ENCODE data around the gene FOXL2. TPM values are rescaled to one million over a fixed set of nuclear protein-coding genes. Genes with fewer than 3 reads are reported as not detected.
A peak's percentile ranks its signal among the peaks of the same experiment; 100 is the strongest.

Gene FOXL2
- total and polyA plus RNA-seq, 2 of the 13 experiments (the other 11 are each of a cell fraction or from before 2014, with no cell fraction given), result not detected

DNA sequence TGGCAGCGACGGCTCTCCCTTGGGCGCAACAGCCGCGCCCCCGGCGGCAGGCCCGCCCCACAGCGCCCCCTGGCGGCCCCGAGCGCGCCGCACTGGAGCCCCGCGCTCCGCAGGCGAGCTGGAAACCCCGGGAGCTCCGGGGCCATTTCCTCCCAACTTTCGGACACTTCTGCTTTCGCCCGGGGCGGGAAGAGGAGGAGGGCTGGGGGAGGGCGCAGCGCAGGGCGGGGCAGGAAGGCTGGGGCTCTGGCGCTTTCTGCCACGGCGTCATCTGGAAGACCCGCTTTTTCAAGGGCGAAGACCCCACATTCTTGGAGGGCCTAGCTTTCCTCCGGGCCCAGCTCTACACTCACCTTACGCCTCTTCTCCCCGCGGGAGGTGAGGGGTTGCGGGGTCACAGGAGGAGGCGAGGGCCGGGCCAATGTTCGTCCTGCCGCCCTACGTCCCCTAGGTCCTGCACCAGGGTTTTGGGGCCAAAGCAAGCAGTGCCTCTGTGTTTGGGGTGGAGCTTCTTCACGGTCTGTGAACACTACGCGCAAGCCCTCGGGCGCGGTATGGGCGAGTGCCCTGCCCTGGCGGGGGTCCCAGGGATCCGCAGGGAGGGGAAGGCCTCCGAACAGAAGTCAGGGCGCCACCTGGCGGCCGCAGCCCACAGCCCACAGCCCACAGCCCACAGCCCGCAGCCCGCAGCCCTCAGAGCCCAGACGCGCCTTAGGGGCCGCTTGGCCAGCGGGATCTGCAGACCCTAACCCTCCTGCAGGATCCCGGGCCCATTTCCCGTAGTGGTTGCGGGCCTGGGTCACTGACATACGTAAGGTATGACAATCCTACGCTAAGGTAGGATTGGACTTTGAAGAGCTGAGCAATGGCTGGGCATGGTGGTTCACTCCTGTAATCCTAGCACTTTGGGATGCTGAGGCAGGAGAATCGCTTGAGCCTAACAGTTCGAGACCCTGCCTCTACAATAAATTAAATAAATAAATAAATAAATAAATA lies 31.1 kb downstream of the FOXL2 start (continued):
- TF ChIP-seq ZNF780A (CRISPR knock-in tag; IDR thresholded peaks at IDR 0.05) (no peak), ZBTB8A (CRISPR knock-in tag; IDR thresholded peaks at IDR 0.05; ENCODE audit: borderline replicate concordance, low read depth) (no peak), GATAD2A (CRISPR knock-in tag; IDR thresholded peaks at IDR 0.05) (peak; percentile 47; the same call in 1 of the 2 replicates), ZNF570 (CRISPR knock-in tag; IDR thresholded peaks at IDR 0.05; ENCODE audit: borderline replicate concordance) (no peak), ZNF619 (CRISPR knock-in tag; IDR thresholded peaks at IDR 0.05) (no peak), ZBTB42 (CRISPR knock-in tag; IDR thresholded peaks at IDR 0.05) (0 out of 2 replicates have a peak, but pooled peaks have one; percentile 40), ATF7 (IDR thresholded peaks at IDR 0.05) (no peak), ATF7 (CRISPR knock-in tag; IDR thresholded peaks at IDR 0.05) (no peak), KDM2A (CRISPR knock-in tag; IDR thresholded peaks at IDR 0.05; ENCODE audit: borderline replicate concordance, low read depth) (peak; percentile 76; the same call in 1 of the 2 replicates), ZBTB1 (CRISPR knock-in tag; IDR thresholded peaks at IDR 0.05; ENCODE audit: borderline replicate concordance) (no peak), ZFP36L1 (CRISPR knock-in tag; IDR thresholded peaks at IDR 0.05) (no peak), GPN1 (CRISPR knock-in tag; IDR thresholded peaks at IDR 0.05; ENCODE audit: borderline replicate concordance) (no peak), ARNT (IDR thresholded peaks at IDR 0.05) (no peak), NR3C1 (CRISPR knock-in tag; IDR thresholded peaks at IDR 0.05) (no peak), HHEX (CRISPR knock-in tag; IDR thresholded peaks at IDR 0.05) (no peak), TBX3 (IDR thresholded peaks at IDR 0.05; ENCODE audit: borderline replicate concordance) (no peak), CBX1 (IDR thresholded peaks at IDR 0.05; ENCODE audit: low read depth) (no peak), KDM5B (CRISPR knock-in tag; IDR thresholded peaks at IDR 0.05; ENCODE audit: borderline replicate concordance) (no peak), ZNF569 (CRISPR knock-in tag; IDR thresholded peaks at IDR 0.05; ENCODE audit: borderline replicate concordance) (no peak), ZNF83 (CRISPR knock-in tag; IDR thresholded peaks at IDR 0.05; ENCODE audit: borderline replicate concordance) (no peak), ADNP (CRISPR knock-in tag; IDR thresholded peaks at IDR 0.05) (no peak)
- TF ChIP-seq, protein P1, sequence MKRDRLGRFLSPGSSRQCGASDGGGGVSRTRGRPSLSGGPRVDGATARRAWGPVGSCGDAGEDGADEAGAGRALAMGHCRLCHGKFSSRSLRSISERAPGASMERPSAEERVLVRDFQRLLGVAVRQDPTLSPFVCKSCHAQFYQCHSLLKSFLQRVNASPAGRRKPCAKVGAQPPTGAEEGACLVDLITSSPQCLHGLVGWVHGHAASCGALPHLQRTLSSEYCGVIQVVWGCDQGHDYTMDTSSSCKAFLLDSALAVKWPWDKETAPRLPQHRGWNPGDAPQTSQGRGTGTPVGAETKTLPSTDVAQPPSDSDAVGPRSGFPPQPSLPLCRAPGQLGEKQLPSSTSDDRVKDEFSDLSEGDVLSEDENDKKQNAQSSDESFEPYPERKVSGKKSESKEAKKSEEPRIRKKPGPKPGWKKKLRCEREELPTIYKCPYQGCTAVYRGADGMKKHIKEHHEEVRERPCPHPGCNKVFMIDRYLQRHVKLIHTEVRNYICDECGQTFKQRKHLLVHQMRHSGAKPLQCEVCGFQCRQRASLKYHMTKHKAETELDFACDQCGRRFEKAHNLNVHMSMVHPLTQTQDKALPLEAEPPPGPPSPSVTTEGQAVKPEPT (CRISPR knock-in tag; IDR thresholded peaks at IDR 0.05; ENCODE audit: low read depth), result 0 out of 2 replicates have a peak, but pooled peaks have one; percentile 24
- TF ChIP-seq, protein P2, sequence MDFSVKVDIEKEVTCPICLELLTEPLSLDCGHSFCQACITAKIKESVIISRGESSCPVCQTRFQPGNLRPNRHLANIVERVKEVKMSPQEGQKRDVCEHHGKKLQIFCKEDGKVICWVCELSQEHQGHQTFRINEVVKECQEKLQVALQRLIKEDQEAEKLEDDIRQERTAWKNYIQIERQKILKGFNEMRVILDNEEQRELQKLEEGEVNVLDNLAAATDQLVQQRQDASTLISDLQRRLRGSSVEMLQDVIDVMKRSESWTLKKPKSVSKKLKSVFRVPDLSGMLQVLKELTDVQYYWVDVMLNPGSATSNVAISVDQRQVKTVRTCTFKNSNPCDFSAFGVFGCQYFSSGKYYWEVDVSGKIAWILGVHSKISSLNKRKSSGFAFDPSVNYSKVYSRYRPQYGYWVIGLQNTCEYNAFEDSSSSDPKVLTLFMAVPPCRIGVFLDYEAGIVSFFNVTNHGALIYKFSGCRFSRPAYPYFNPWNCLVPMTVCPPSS (IDR thresholded peaks at IDR 0.05), result no peak
- TF ChIP-seq, protein P3, sequence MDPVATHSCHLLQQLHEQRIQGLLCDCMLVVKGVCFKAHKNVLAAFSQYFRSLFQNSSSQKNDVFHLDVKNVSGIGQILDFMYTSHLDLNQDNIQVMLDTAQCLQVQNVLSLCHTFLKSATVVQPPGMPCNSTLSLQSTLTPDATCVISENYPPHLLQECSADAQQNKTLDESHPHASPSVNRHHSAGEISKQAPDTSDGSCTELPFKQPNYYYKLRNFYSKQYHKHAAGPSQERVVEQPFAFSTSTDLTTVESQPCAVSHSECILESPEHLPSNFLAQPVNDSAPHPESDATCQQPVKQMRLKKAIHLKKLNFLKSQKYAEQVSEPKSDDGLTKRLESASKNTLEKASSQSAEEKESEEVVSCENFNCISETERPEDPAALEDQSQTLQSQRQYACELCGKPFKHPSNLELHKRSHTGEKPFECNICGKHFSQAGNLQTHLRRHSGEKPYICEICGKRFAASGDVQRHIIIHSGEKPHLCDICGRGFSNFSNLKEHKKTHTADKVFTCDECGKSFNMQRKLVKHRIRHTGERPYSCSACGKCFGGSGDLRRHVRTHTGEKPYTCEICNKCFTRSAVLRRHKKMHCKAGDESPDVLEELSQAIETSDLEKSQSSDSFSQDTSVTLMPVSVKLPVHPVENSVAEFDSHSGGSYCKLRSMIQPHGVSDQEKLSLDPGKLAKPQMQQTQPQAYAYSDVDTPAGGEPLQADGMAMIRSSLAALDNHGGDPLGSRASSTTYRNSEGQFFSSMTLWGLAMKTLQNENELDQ (CRISPR knock-in tag; IDR thresholded peaks at IDR 0.05; ENCODE audit: borderline replicate concordance), result no peak
- TF ChIP-seq, protein P4, sequence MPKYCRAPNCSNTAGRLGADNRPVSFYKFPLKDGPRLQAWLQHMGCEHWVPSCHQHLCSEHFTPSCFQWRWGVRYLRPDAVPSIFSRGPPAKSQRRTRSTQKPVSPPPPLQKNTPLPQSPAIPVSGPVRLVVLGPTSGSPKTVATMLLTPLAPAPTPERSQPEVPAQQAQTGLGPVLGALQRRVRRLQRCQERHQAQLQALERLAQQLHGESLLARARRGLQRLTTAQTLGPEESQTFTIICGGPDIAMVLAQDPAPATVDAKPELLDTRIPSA (CRISPR knock-in tag; IDR thresholded peaks at IDR 0.05; ENCODE audit: borderline replicate concordance), result 0 out of 2 replicates have a peak, but pooled peaks have one; percentile 84
